Trophoblast cell (in vitro differentiated cells and primary cell): ENCODE measurements around the gene ADAMTSL3.

Source experiments
- DNase-seq, 2 donors: peaks; one replicate each; pipeline ENCODE4 v3.0.0-alpha.2; 2016
- H2AFZ ChIP-seq: 2 replicates; pipeline ENCODE4 v1.6.1; 2013; ENCODE audit warnings: low read length, moderate library complexity, mild to moderate bottlenecking; ENCODE audit not compliant: insufficient read depth, poor library complexity
- H2AK5ac ChIP-seq: 2 replicates; pipeline ENCODE4 v1.6.1; 2013; ENCODE audit warnings: mild to moderate bottlenecking, low read length
- H2BK120ac ChIP-seq: 2 replicates; pipeline ENCODE4 v1.6.1; 2013; ENCODE audit warnings: low read length, mild to moderate bottlenecking, moderate library complexity; ENCODE audit not compliant: insufficient read depth, poor library complexity
- H2BK12ac ChIP-seq: 2 replicates; pipeline ENCODE4 v1.6.1; 2013; ENCODE audit warnings: mild to moderate bottlenecking, low read length, moderate library complexity
- H2BK5ac ChIP-seq: 2 replicates; pipeline ENCODE4 v1.6.1; 2013; ENCODE audit warnings: low read length, low read depth, moderate library complexity, mild to moderate bottlenecking; ENCODE audit not compliant: poor library complexity
- H3K14ac ChIP-seq: 2 replicates; pipeline ENCODE4 v1.6.1; 2013; ENCODE audit warnings: mild to moderate bottlenecking, low read length
- H3K18ac ChIP-seq: 2 replicates; pipeline ENCODE4 v1.6.1; 2013; ENCODE audit warnings: mild to moderate bottlenecking, low read length
- H3K23ac ChIP-seq: 2 replicates; pipeline ENCODE4 v1.6.1; 2013; ENCODE audit warnings: low read length
- H3K27ac ChIP-seq: 2 replicates; pipeline ENCODE4 v1.5.1; 2013; ENCODE audit warnings: low read depth, mild to moderate bottlenecking, inconsistent platforms, low read length, moderate library complexity
- H3K27me3 ChIP-seq: 2 replicates; pipeline ENCODE4 v1.6.1; 2013; ENCODE audit warnings: inconsistent platforms, mild to moderate bottlenecking, low read length, moderate library complexity; ENCODE audit not compliant: insufficient read depth
- H3K36me3 ChIP-seq, 2 experiments: 1 replicate in 1 of 2; 2 replicates in 1 of 2; pipeline ENCODE4 v1.6.1; 2013; ENCODE audit warnings: low read length in 2 of 2, mild to moderate bottlenecking in 2 of 2, moderate library complexity in 1 of 2; ENCODE audit not compliant: insufficient read depth in 2 of 2, control insufficient read depth in 1 of 2
- H3K4ac ChIP-seq: 2 replicates; pipeline ENCODE4 v1.6.1; 2013; ENCODE audit warnings: low read depth, mild to moderate bottlenecking, low read length, moderate library complexity
- H3K4me1 ChIP-seq, 2 experiments: 1 replicate in 1 of 2; 2 replicates in 1 of 2; pipeline ENCODE4 v1.6.1; 2013; ENCODE audit warnings: low read length in 2 of 2, mild to moderate bottlenecking in 2 of 2, moderate library complexity in 1 of 2; ENCODE audit not compliant: insufficient read depth in 2 of 2, control insufficient read depth in 1 of 2
- H3K4me2 ChIP-seq: 2 replicates; pipeline ENCODE4 v1.6.1; 2013; ENCODE audit warnings: inconsistent platforms, mild to moderate bottlenecking, low read length, moderate library complexity
- H3K4me3 ChIP-seq: 2 replicates; pipeline ENCODE4 v1.5.1; 2013; ENCODE audit warnings: mild to moderate bottlenecking, low read depth, low read length, inconsistent platforms
- H3K79me1 ChIP-seq: one replicate; pipeline ENCODE4 v1.6.1; 2013; ENCODE audit warnings: low read length
- H3K79me2 ChIP-seq: 2 replicates; pipeline ENCODE4 v1.6.1; 2013; ENCODE audit warnings: low read length, mild to moderate bottlenecking; ENCODE audit not compliant: control insufficient read depth, insufficient read depth, poor library complexity
- H3K9ac ChIP-seq: 2 replicates; pipeline ENCODE4 v1.6.1; 2013; ENCODE audit warnings: mild to moderate bottlenecking, low read length
- H3K9me3 ChIP-seq: 2 replicates; pipeline ENCODE4 v1.6.1; 2013; ENCODE audit warnings: low read depth, mild to moderate bottlenecking, control low read depth, inconsistent platforms, low read length; ENCODE audit not compliant: insufficient read depth
- H4K12ac ChIP-seq: 2 replicates; pipeline ENCODE4 v1.6.1; 2013; ENCODE audit warnings: low read depth, mild to moderate bottlenecking, low read length, moderate library complexity
- H4K8ac ChIP-seq: 2 replicates; pipeline ENCODE4 v1.6.1; 2013; ENCODE audit warnings: low read depth, mild to moderate bottlenecking, low read length, moderate library complexity
- H4K91ac ChIP-seq: one replicate; pipeline ENCODE4 v1.6.1; 2013; ENCODE audit warnings: low read depth, mild to moderate bottlenecking, low read length, moderate library complexity
- WGBS: extraction: QIAGEN DNeasy Blood & Tissue Kit; methylation state at CpG from one replicate; pipeline ENCODE4 v1.1.7; 2013; ENCODE audit warnings: missing lambda C conversion rate; ENCODE audit not compliant: insufficient read length, insufficient coverage; ENCODE audit errors: extremely low coverage; 5-methylcytosine and 5-hydroxymethylcytosine counted together

The ADAMTSL3 gene

DNA sequence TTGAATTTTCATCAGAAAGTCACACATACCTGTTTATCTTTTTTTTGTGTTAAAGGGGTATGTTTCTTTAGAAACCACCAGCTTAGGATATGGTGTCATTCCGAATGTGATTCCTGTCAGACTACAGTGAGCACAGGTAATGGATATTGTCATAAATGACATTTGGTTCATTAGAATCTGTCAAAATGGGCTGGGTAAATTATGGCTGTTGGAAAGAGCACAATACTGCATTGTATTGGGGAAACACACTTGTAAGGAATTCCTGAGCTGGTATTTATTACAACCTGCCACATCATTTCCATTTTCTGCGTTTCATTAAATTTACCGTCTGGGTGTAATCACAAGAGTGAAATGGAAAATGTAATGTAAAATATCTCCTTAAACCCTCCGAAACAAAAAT, 78.8 kb downstream of the ADAMTSL3 start:
- Histone ChIP-seq H4K91ac (no peak overlapping the region), H3K14ac (no peak overlapping the region), H3K4me3 (no peak overlapping the region), H4K8ac (no peak overlapping the region), H2BK120ac (no peak overlapping the region), H3K27me3 (no peaks in the 10 kb centered on the region), H3K9ac (no peak overlapping the region), H3K79me2 (no peaks in the 10 kb centered on the region), H3K36me3 (no peaks in the 10 kb centered on the region), H3K27ac (peak overlapping the region; percentile 84), H3K4me1 (peaks cover 0 to 3% of the 10 kb centered on the region in 2 experiments), H3K23ac (no peak overlapping the region), H3K4me2 (no peak overlapping the region), H2AFZ (no peak overlapping the region), H3K9me3 (no peaks in the 10 kb centered on the region), H3K79me1 (no peaks in the 10 kb centered on the region), H2BK12ac (no peak overlapping the region), H4K12ac (no peak overlapping the region), H3K18ac (no peak overlapping the region), H2BK5ac (no peak overlapping the region), H2AK5ac (no peak overlapping the region), H3K4ac (no peak overlapping the region)
- no CpG with 5 or more reads among the region's 4 CpGs for WGBS
- no peak for DNase-seq

DNA sequence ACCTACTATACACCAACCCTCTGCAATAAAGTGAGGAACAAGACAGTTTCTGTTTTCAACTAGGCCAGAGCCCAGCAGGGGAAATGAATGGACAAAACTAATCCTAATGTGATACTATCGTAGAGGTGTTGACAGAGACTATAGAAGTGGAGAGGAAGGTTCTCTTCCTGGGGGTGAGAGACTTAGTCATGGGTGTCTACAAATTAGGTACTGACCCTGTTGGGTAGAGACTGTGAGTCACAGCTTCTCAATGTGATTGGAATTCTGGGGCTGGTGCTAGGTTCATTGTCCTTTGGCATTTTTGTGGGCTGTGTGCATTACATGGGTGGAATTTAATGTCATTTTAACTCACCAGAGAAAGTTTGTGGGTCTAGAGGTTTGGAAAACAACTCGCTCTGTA, 79.3 kb downstream of the ADAMTSL3 start:
- Histone ChIP-seq H3K4me1 (peaks cover 0 to 3% of the 10 kb centered on the region in 2 experiments), H3K4me3 (no peak overlapping the region), H3K36me3 (no peaks in the 10 kb centered on the region), H4K8ac (no peak overlapping the region), H3K27ac (peak overlapping the region; percentile 84), H3K27me3 (no peaks in the 10 kb centered on the region), H3K9me3 (no peaks in the 10 kb centered on the region), H3K4me2 (peak overlapping the region; percentile 23), H3K23ac (no peak overlapping the region), H2BK5ac (peak overlapping the region; percentile 33), H2BK120ac (no peak overlapping the region), H2AK5ac (no peak overlapping the region), H3K79me1 (no peaks in the 10 kb centered on the region), H3K18ac (no peak overlapping the region), H3K9ac (no peak overlapping the region), H4K91ac (no peak overlapping the region), H2AFZ (no peak overlapping the region), H2BK12ac (no peak overlapping the region), H3K4ac (no peak overlapping the region), H3K79me2 (no peaks in the 10 kb centered on the region), H4K12ac (no peak overlapping the region), H3K14ac (no peak overlapping the region)
- no peak for DNase-seq
- no CpG with 5 or more reads among the region's 2 CpGs for WGBS

DNA sequence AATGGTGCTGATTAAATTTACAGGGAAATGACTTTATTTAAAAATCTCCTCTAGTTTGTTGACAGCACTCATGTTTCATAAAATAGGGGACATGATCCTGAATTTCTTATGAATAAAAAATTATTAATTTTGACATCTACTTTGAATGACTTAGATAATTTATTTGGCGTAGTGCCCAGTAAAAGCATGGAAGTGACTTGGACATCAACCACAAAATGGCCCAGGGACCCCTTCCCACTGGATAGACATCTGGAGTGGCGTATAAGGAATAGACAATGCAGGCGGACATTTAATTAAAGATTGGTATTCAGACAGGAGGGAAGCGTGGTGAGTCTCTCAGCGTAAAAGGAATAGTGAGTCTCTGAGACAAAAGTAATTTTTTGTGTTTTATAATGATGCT, 79.8 kb downstream of the ADAMTSL3 start:
- Histone ChIP-seq H2AFZ (no peak overlapping the region), H3K4me3 (no peak overlapping the region), H3K79me2 (no peaks in the 10 kb centered on the region), H3K9ac (no peak overlapping the region), H3K79me1 (no peaks in the 10 kb centered on the region), H3K9me3 (no peaks in the 10 kb centered on the region), H2AK5ac (no peak overlapping the region), H3K27ac (no peak overlapping the region), H3K36me3 (no peaks in the 10 kb centered on the region), H3K4me1 (peaks cover 0 to 3% of the 10 kb centered on the region in 2 experiments), H2BK12ac (peak overlapping the region; percentile 92), H4K91ac (peak overlapping the region; percentile 55), H3K23ac (no peak overlapping the region), H3K27me3 (no peaks in the 10 kb centered on the region), H3K18ac (no peak overlapping the region), H3K4me2 (peak overlapping the region; percentile 23), H3K14ac (no peak overlapping the region), H3K4ac (no peak overlapping the region), H2BK5ac (no peak overlapping the region), H2BK120ac (peak overlapping the region; percentile 90), H4K8ac (no peak overlapping the region), H4K12ac (no peak overlapping the region)
- WGBS, result no CpG with 5 or more reads among the region's 5 CpGs
- DNase-seq, result no peak

DNA sequence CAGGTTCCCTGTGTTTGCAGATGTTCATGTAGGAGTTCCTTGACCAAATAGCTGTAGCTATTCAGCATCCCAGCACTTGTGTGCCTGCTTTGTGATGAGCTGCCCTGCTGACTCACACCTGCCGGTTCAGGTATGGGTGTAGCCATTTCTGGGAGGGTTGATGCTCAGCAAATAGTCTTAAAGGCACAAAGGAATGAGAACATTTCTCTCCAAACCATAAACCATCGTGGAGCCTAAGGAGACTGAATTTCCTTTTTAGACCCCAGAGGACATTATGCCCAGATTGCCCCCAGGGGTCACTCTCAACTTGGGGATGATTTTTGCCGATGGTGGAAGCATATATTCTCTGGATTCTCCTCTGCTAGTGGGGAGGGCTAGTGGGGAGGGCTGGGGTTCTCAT, 80.6 kb downstream of the ADAMTSL3 start:
- Histone ChIP-seq H3K14ac (no peak overlapping the region), H3K23ac (no peak overlapping the region), H3K4me3 (no peak overlapping the region), H3K79me1 (no peaks in the 10 kb centered on the region), H3K27ac (no peak overlapping the region), H2BK120ac (no peak overlapping the region), H2AFZ (no peak overlapping the region), H3K27me3 (no peaks in the 10 kb centered on the region), H4K8ac (no peak overlapping the region), H3K4me2 (no peak overlapping the region), H3K79me2 (no peaks in the 10 kb centered on the region), H2BK12ac (no peak overlapping the region), H3K4me1 (peaks cover 0 to 3% of the 10 kb centered on the region in 2 experiments), H3K18ac (no peak overlapping the region), H2BK5ac (no peak overlapping the region), H2AK5ac (no peak overlapping the region), H3K9ac (no peak overlapping the region), H4K12ac (no peak overlapping the region), H4K91ac (no peak overlapping the region), H3K4ac (no peak overlapping the region), H3K36me3 (no peaks in the 10 kb centered on the region), H3K9me3 (no peaks in the 10 kb centered on the region)
- peak; percentile 7 to 58 for DNase-seq
- no CpG with 5 or more reads among the region's 3 CpGs for WGBS
